GM12872 (cell line): ENCODE data around the gene EIF4G3.

Source experiments
- TF ChIP-seq, protein P1 (sequence below): IDR thresholded peaks from 3 replicates; pipeline ENCODE4 v1.5.1; 2011; ENCODE audit warnings: low read depth, mild to moderate bottlenecking, low read length, moderate library complexity; ENCODE audit not compliant: insufficient read depth

EIF4G3 gene

DNA sequence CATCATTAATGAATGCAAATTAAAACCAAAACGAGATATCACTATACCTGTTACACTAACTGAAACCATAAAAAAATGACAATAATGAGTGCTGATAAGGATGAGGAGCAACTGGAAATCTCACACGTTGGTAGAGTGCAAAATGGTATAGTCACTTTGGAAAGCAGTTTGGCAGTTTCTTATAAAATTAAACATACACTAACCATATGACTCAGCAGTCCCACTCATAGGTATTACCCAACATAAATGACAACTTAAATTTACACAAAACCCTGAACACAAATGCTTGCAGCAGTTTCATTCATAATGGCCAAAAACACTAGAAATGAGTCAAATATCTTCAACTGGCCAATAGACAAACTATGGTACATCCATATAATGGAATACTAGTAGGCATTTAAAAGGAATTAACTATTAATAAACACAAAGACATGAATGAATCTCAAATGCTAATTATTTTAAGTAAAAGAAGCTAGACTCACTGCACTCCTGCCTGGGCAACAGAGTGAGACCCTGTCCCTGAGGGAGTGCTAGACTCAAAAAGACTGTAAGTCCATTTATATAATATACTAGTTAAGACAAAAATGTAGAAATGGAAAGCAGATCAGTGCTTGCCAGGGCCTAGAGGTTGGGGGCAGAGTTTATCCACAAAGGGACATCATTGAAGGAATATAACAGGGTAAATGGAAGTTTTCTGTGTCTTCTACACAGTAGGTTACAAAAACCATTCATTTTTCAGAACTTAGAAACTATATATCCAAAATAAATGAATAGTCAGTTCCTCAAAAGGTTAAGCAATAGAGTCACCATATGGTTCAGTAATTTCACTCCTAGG, 77.4 kb downstream of the EIF4G3 start:
- TF ChIP-seq, protein P1, sequence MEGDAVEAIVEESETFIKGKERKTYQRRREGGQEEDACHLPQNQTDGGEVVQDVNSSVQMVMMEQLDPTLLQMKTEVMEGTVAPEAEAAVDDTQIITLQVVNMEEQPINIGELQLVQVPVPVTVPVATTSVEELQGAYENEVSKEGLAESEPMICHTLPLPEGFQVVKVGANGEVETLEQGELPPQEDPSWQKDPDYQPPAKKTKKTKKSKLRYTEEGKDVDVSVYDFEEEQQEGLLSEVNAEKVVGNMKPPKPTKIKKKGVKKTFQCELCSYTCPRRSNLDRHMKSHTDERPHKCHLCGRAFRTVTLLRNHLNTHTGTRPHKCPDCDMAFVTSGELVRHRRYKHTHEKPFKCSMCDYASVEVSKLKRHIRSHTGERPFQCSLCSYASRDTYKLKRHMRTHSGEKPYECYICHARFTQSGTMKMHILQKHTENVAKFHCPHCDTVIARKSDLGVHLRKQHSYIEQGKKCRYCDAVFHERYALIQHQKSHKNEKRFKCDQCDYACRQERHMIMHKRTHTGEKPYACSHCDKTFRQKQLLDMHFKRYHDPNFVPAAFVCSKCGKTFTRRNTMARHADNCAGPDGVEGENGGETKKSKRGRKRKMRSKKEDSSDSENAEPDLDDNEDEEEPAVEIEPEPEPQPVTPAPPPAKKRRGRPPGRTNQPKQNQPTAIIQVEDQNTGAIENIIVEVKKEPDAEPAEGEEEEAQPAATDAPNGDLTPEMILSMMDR = no peak

GRCh38 chr1:21098186-21098915, 78.3 kb downstream of the EIF4G3 start:
- TF ChIP-seq, protein P1 = no peak

- TF ChIP-seq, protein P1 = no peak
Measured at GRCh38 chr1:21097729-21098128, 79.0 kb downstream of the EIF4G3 start.

GRCh38 chr1:21095976-21096375, 80.7 kb downstream of the EIF4G3 start:
- TF ChIP-seq, protein P1 = no peak

DNA sequence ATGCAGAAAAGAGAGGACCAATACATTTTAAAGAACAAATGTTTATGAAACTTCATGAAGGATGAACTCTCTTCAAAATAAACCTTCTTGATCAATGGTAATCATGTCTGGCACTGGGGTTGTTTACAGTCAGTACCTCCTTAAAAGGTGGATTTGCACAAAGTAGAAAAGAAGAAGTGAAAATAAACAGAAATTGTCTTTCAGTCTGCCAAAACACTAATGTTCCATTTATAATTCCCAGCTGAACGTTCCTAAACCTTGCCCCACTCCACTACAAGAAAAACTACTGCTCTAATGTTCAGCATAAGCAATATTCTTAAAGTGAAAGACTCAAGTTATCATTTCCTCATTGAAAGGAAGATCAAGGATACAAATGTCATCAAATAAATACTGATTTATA, 86.2 kb downstream of the EIF4G3 start:
- TF ChIP-seq, protein P1 = no peak

DNA sequence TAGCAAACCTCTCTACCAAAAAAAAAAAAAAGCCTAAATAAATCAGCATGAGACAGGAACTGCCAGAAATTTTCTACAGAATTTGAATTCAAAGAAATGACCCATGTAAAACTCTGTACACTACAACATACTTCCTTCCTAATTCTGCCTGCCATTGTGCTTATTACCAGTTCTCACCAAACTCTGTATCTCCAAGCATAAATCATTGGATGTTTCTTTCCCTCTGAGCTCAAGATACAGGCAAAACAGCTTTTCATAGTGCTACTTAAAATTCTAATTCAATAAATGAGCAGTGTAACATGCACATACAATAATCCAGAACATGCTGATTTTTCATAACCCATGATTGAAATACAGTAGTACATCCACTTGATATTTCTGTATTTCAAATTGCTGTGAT, 87.0 kb downstream of the EIF4G3 start:
- TF ChIP-seq, protein P1 = no peak

DNA sequence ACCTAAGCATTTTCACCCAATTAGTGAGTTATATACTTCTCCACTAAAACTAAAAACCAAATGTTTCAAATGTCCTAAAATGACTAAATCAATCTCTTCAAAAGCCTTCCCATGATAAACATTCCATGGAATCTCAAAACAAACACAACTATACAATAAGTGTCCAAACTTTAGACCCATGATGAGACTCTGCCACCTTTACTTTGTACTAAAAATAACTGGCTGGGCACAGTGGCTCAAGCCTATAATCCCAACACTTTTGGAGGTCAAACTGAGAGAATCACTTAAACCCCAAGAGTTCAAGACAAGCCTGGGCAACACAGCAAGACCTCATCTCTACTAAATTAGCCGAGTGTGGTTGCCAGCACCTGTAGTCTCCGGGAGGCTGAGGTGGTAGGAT, 87.4 kb downstream of the EIF4G3 start:
- TF ChIP-seq, protein P1 = no peak
